Spleen (tissue), 7 donors: ENCODE measurements around the gene KCNQ1.
"Not testable (repeated sequence)": the region's sequence is repeated elsewhere in the genome, so short reads cannot be mapped to it uniquely, and the experiment has no call there.

ENCODE experiments used
- CTCF ChIP-seq, 11 experiments: fragments of 200-600 bp in 7 of 11; fragments of 450-650 bp in 4 of 11; sonication (generic) in 4 of 11; IDR thresholded peaks in 8 of 11; conservative IDR thresholded peaks in 3 of 11; 1 replicate in 7 of 11; 2 replicates in 4 of 11; pipeline versions ENCODE4 v1.4.0 to v1.8.0; 2016 to 2021; ENCODE audit warnings: antibody characterized with exemption in 11 of 11, inconsistent platforms in 4 of 11, mild to moderate bottlenecking in 1 of 11
- POLR2A ChIP-seq, 3 donors: fragments of 450-650 bp; IDR thresholded peaks; one replicate each; pipeline ENCODE4 v1.5.1; 2017; ENCODE audit warnings: antibody characterized with exemption in 3 of 3, mild to moderate bottlenecking in 1 of 3
- POLR2AphosphoS5 ChIP-seq, 3 donors: sonication (generic); formaldehyde crosslinking; IDR thresholded peaks; one replicate each; pipeline ENCODE4 v1.5.1; 2017; ENCODE audit warnings: antibody characterized with exemption in 3 of 3
- donor health status: DM: no; HTN: no; CAD: no; lungs with moderate emphysema.
- donor health status: DM: no; HTN: no; CAD: no.
- donor health status: DM: no; HTN: no; CAD: no.

- not testable (repeated sequence) for TF ChIP-seq CTCF (IDR thresholded peaks at IDR 0.05 in 8 of 11, conservative IDR thresholded peaks at IDR 0.05 in 3 of 11); POLR2A (IDR thresholded peaks at IDR 0.05); POLR2AphosphoS5 (IDR thresholded peaks at IDR 0.05)
Measured at GRCh38 chr11:2639763-2640162, 195.0 kb downstream of the KCNQ1 start.
